Adrenal gland (tissue), 12 donors: ENCODE measurements around the gene CLEC11A. TPM values are rescaled to one million over a fixed set of nuclear protein-coding genes. Genes with fewer than 3 reads are reported as not detected.
"Not testable (repeated sequence)": the region's sequence is repeated elsewhere in the genome, so short reads cannot be mapped to it uniquely, and the experiment has no call there.

Experiments
- DNase-seq, 7 donors: peaks; one replicate each; pipeline ENCODE4 v3.0.0-alpha.2; 2019 to 2020
- H3K27ac ChIP-seq, 5 donors: fragments of 200-600 bp; sonication (generic) in 4 of 5; 1 replicate in 3 of 5; 2 replicates in 2 of 5; pipeline versions ENCODE4 v1.5.1 to v1.8.0; 2016 to 2020; ENCODE audit warnings: mild to moderate bottlenecking in 1 of 5
- H3K27me3 ChIP-seq: fragments of 200-600 bp; 2 replicates; pipeline ENCODE4 v1.8.0; 2021
- H3K36me3 ChIP-seq, 2 donors: fragments of 200-600 bp; replicated peaks in 1 of 2; 1 replicate in 1 of 2; 2 replicates in 1 of 2; pipeline versions ENCODE4 v1.5.1 to v1.8.0; 2018 to 2022
- H3K4me1 ChIP-seq, 2 donors: fragments of 200-600 bp; replicated peaks in 1 of 2; 1 replicate in 1 of 2; 2 replicates in 1 of 2; pipeline versions ENCODE4 v1.5.1 to v1.8.0; 2018 to 2021
- H3K4me3 ChIP-seq, 4 donors: fragments of 200-600 bp; sonication (generic) in 3 of 4; one replicate each; pipeline ENCODE4 v1.5.1; 2016 to 2018
- H3K9me3 ChIP-seq, 3 donors: fragments of 200-600 bp; sonication (generic) in 1 of 3; replicated peaks in 1 of 3; 1 replicate in 2 of 3; 2 replicates in 1 of 3; pipeline versions ENCODE4 v1.5.1 to v1.8.0; 2016 to 2021
- CTCF ChIP-seq, 6 experiments: fragments of 450-650 bp in 4 of 6; fragments of 200-600 bp in 2 of 6; sonication (generic) in 1 of 6; IDR thresholded peaks; 1 replicate in 5 of 6; 2 replicates in 1 of 6; pipeline versions ENCODE4 v1.5.1 to v1.8.0; 2016 to 2021; ENCODE audit warnings: antibody characterized with exemption in 6 of 6, mild to moderate bottlenecking in 2 of 6, moderate library complexity in 1 of 6
- POLR2A ChIP-seq, 2 donors: fragments of 450-650 bp; IDR thresholded peaks; one replicate each; pipeline ENCODE4 v1.6.1; 2017; ENCODE audit warnings: antibody characterized with exemption in 2 of 2, mild to moderate bottlenecking in 2 of 2, moderate library complexity in 1 of 2
- WGBS, 4 donors: extraction: QIAGEN DNeasy Blood & Tissue Kit in 2 of 4; methylation state at CpG; one replicate each; pipeline versions ENCODE4 v1.1.5 to v1.1.7; 2013 to 2017; 5-methylcytosine and 5-hydroxymethylcytosine counted together
- intact Hi-C, 2 donors: fragments of 100-400 bp; cut with DNase I; formaldehyde crosslinking; loops; one replicate each; pipeline versions ENCODE4 v1.14.1 to v1.15.0; 2022 to 2023
- polyA plus RNA-seq, 3 donors: library from polyadenylated mRNA; stranded (reverse); fragments of 200-250 nt in 2 of 3; fragments of 350-450 nt in 1 of 3; fragmentation: Illumina TruSeq in 1 of 3; extraction: RNeasy Lipid Tissue Mini Kit (QIAGEN cat#74804) in 1 of 3; gene quantifications; one replicate each; pipeline ENCODE4 v1.2.3, GENCODE V29; 2013 to 2014
- total RNA-seq, 9 donors: library from RNA; depleted of rRNA in 4 of 9; stranded (reverse); fragments of >200 nt in 4 of 9; fragments of 120-200 nt in 1 of 9; fragmentation: NEBNext Ultra II Directional in 1 of 9; extraction: Animal tissue kit (Norgen Biotek cat#: 25700) in 1 of 9; gene quantifications; one replicate each; pipeline versions ENCODE4 v1.1.0 to v1.2.4, GENCODE V29; 2013 to 2023
- donor health status: healthy with polysubstance abuse.
- donor health status: Bipolar disorder and iron deficiency.
- donor health status: DM: yes; HTN: yes; CAD: no.
- donor health status: DM: no; HTN: no; CAD: no.
- donor health status: DM: no; HTN: no; CAD: no.
- donor health status: DM: yes; HTN: yes; CAD: no.

CLEC11A gene
- total and polyA plus RNA-seq, 12 donors: 1.6 to 53.8 (median 26.6) TPM

- Histone ChIP-seq H3K9me3 (no peaks in the 10 kb centered on the region), H3K27ac (no peak overlapping the region), H3K27me3 (peaks cover 18% of the 10 kb centered on the region), H3K4me3 (no peak overlapping the region), H3K36me3 (no peaks in the 10 kb centered on the region), H3K4me1 (no peaks in the 10 kb centered on the region)
- TF ChIP-seq POLR2A (IDR thresholded peaks at IDR 0.05) (no peak), CTCF (IDR thresholded peaks at IDR 0.05) (no peak)
- intact Hi-C loops: no loop called here
- WGBS, 4 donors: 57 to 61% (median 57%) methylated on average over 17 to 18 of the region's 18 CpGs
- no peak for DNase-seq
Measured at GRCh38 chr19:50741179-50741933, 18.2 kb downstream of the CLEC11A start.

- no peak overlapping the region for H3K4me3 ChIP-seq
- no peak for TF ChIP-seq POLR2A (IDR thresholded peaks at IDR 0.05)
- TF ChIP-seq CTCF (IDR thresholded peaks at IDR 0.05): no peak
- no peak overlapping the region for H3K27ac ChIP-seq
- intact Hi-C loops: no loop called here
- no peak for DNase-seq
- peaks cover 7% of the 10 kb centered on the region for H3K27me3 ChIP-seq
- 83 to 84% (median 83%) methylated on average over 6 of the region's 6 CpGs for WGBS, 4 donors
- no peaks in the 10 kb centered on the region for H3K9me3 ChIP-seq
- no peaks in the 10 kb centered on the region for H3K4me1 ChIP-seq
- no peaks in the 10 kb centered on the region for H3K36me3 ChIP-seq
Measured at GRCh38 chr19:50743537-50743936, 20.4 kb downstream of the CLEC11A start.

- no peak overlapping the region for H3K4me3 ChIP-seq
- H3K36me3 ChIP-seq: no peaks in the 10 kb centered on the region
- peaks cover 3% of the 10 kb centered on the region for H3K27me3 ChIP-seq
- intact Hi-C loops: no loop called here
- no peak for DNase-seq
- 69 to 86% (median 79%) methylated on average over 10 of the region's 10 CpGs for WGBS, 4 donors
- no peak overlapping the region for H3K27ac ChIP-seq
- no peak for TF ChIP-seq CTCF (IDR thresholded peaks at IDR 0.05)
- no peak for TF ChIP-seq POLR2A (IDR thresholded peaks at IDR 0.05)
- H3K9me3 ChIP-seq: no peaks in the 10 kb centered on the region
- H3K4me1 ChIP-seq: no peaks in the 10 kb centered on the region
Measured at GRCh38 chr19:50745221-50745620, 22.1 kb downstream of the CLEC11A start.

- H3K36me3 ChIP-seq, DNase-seq, H3K4me1 ChIP-seq, H3K27ac ChIP-seq, intact Hi-C loops, H3K27me3 ChIP-seq, H3K9me3 ChIP-seq, H3K4me3 ChIP-seq: not testable (repeated sequence)
- 90 to 94% (median 91%) methylated on average over 10 to 14 of the region's 14 CpGs for WGBS, 4 donors
Measured at GRCh38 chr19:50747141-50747540, 24.0 kb downstream of the CLEC11A start.

- Histone ChIP-seq H3K9me3 (no peaks in the 10 kb centered on the region), H3K27me3 (no peaks in the 10 kb centered on the region), H3K27ac (no peak overlapping the region), H3K36me3 (no peaks in the 10 kb centered on the region), H3K4me3 (no peak overlapping the region), H3K4me1 (no peaks in the 10 kb centered on the region)
- no peak for TF ChIP-seq POLR2A (IDR thresholded peaks at IDR 0.05)
- TF ChIP-seq CTCF (IDR thresholded peaks at IDR 0.05): no peak
- WGBS, 4 donors: 71 to 87% (median 82%) methylated on average over 6 of the region's 6 CpGs
- DNase-seq: no peak
- intact Hi-C loops: no loop called here
Measured at GRCh38 chr19:50749490-50749889, 26.3 kb downstream of the CLEC11A start.
